Progenitor cell of endocrine pancreas (in vitro differentiated cells): Measurements from ENCODE around the gene ISX. TPM values are rescaled to one million over a fixed set of nuclear protein-coding genes. Genes with fewer than 3 reads are reported as not detected.
A peak's percentile ranks its signal among the peaks of the same experiment; 100 is the strongest.

Experiments
- DNase-seq: peaks from one replicate; pipeline ENCODE4 v3.0.0; 2021; ENCODE audit warnings: low spot score; ENCODE audit not compliant: unreplicated experiment
- H3K27ac Mint-ChIP-seq: 2 replicates; pipeline ENCODE4 v1.8.0; 2021; ENCODE audit warnings: mild to moderate bottlenecking, moderate library complexity, mixed read lengths
- H3K27me3 Mint-ChIP-seq: 2 replicates; pipeline ENCODE4 v1.8.0; 2021; ENCODE audit warnings: mixed read lengths
- H3K36me3 Mint-ChIP-seq: 2 replicates; pipeline ENCODE4 v1.8.0; 2022; ENCODE audit warnings: mixed read lengths; ENCODE audit not compliant: insufficient read depth
- H3K4me1 Mint-ChIP-seq: 2 replicates; pipeline ENCODE4 v1.8.0; 2021; ENCODE audit warnings: low read depth, mixed read lengths
- H3K4me3 Mint-ChIP-seq: 2 replicates; pipeline ENCODE4 v1.8.0; 2021; ENCODE audit warnings: low read depth, mild to moderate bottlenecking, moderate library complexity, mixed read lengths
- H3K9me3 Mint-ChIP-seq: 2 replicates; pipeline ENCODE4 v1.8.0; 2021; ENCODE audit warnings: low read depth, mixed read lengths
- total RNA-seq: library from RNA; stranded (reverse); gene quantifications from 2 replicates; pipeline ENCODE4 v1.2.1, GENCODE V29; 2021
- TF ChIP-seq, protein P1 (sequence below): fragments of 200-600 bp; sonication (generic); IDR thresholded peaks from one replicate; pipeline ENCODE4 v1.5.0; 2021; ENCODE audit warnings: antibody characterized with exemption, mild to moderate bottlenecking; ENCODE audit not compliant: unreplicated experiment

ISX gene
- total RNA-seq, 1 donor from 2014 or later = 8.9 TPM

DNA sequence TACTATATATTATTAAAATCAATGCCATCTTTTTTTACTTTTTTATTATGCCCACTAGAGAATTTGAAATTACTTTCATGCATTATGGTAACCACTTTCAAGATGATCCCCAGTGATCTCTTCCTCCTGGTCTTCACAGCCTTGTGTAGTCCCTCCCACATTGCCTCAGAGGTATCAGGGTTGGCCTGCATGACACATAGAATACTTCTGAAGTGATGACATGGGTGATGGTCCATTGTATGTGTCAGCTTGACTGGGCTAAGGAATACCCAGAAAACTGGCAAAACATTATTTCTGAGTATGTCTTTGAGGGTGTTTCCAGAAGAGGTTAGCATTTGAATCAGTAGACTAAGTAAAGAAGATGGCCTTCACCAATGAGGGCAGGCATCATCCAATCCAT lies 14.2 kb upstream of the ISX start:
- no peak for DNase-seq
- H3K27ac Mint-ChIP-seq = no peak overlapping the region

DNA sequence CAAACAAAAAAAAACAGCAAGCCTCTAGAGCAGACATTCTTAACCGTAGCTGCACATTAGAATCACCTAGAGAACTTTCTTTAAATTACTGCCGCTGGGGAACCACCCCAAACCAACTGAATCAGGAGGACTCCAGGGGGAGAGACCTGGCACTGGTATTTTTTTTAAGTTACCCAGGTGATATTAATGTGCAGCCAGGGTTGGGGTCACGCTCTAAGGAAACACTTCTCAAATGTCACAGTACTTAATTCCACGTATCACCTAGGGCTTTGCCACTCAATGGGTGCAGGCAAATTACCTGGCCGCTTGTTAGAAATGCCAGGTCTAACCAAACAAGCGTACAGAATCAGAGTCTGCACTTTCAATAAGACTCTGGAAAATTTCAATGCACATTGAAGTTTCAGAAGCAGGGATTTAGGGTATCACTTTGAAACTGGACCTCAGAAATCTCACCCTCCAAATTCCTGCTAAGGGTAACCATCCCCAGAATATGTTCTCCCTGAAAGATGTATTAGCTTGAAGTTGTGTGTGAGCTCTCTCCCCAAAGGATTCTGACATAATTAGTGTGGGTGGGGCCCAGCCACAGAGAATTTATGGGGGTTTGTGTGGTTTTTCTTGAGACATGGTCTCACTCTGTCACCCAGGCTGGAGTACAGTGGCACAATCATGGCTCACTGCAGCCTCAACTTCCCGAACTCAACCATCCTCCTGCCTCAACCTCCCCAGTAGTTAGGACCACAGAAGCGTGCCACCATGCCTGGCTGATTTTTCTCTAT lies 12.7 kb upstream of the ISX start:
- Mint-ChIP-seq H3K27me3 (no peaks in the 10 kb centered on the region), H3K4me3 (peak overlapping the region; percentile 7), H3K4me1 (peaks cover 14% of the 10 kb centered on the region), H3K36me3 (no peaks in the 10 kb centered on the region), H3K27ac (peak overlapping the region; percentile 87), H3K9me3 (peaks cover 20% of the 10 kb centered on the region)
- TF ChIP-seq, protein P1, sequence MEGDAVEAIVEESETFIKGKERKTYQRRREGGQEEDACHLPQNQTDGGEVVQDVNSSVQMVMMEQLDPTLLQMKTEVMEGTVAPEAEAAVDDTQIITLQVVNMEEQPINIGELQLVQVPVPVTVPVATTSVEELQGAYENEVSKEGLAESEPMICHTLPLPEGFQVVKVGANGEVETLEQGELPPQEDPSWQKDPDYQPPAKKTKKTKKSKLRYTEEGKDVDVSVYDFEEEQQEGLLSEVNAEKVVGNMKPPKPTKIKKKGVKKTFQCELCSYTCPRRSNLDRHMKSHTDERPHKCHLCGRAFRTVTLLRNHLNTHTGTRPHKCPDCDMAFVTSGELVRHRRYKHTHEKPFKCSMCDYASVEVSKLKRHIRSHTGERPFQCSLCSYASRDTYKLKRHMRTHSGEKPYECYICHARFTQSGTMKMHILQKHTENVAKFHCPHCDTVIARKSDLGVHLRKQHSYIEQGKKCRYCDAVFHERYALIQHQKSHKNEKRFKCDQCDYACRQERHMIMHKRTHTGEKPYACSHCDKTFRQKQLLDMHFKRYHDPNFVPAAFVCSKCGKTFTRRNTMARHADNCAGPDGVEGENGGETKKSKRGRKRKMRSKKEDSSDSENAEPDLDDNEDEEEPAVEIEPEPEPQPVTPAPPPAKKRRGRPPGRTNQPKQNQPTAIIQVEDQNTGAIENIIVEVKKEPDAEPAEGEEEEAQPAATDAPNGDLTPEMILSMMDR = no peak
- no peak for DNase-seq

More for the DNA sequence above, 14.2 kb upstream of the ISX start:
- peaks cover 20% of the 10 kb centered on the region for H3K4me1 Mint-ChIP-seq
- peaks cover 20% of the 10 kb centered on the region for H3K9me3 Mint-ChIP-seq
- no peaks in the 10 kb centered on the region for H3K27me3 Mint-ChIP-seq
- H3K4me3 Mint-ChIP-seq = no peak overlapping the region
- TF ChIP-seq, protein P1 = no peak
- H3K36me3 Mint-ChIP-seq = no peaks in the 10 kb centered on the region

- Mint-ChIP-seq H3K27ac (no peak overlapping the region), H3K4me1 (peaks cover 16% of the 10 kb centered on the region), H3K36me3 (no peaks in the 10 kb centered on the region), H3K4me3 (no peak overlapping the region), H3K27me3 (no peaks in the 10 kb centered on the region), H3K9me3 (peaks cover 16% of the 10 kb centered on the region)
- TF ChIP-seq, protein P1 = no peak
- DNase-seq = no peak
Observed at GRCh38 chr22:35054064-35054463, 11.9 kb upstream of the ISX start.

- Mint-ChIP-seq H3K27me3 (no peaks in the 10 kb centered on the region), H3K4me3 (no peak overlapping the region), H3K9me3 (peaks cover 7% of the 10 kb centered on the region), H3K4me1 (peaks cover 16% of the 10 kb centered on the region), H3K36me3 (no peaks in the 10 kb centered on the region), H3K27ac (no peak overlapping the region)
- DNase-seq = no peak
- TF ChIP-seq, protein P1 = no peak
Observed at GRCh38 chr22:35056486-35056885, 9.5 kb upstream of the ISX start.

- TF ChIP-seq, protein P1 = no peak
- Mint-ChIP-seq H3K4me3 (no peak overlapping the region), H3K4me1 (peaks cover 16% of the 10 kb centered on the region), H3K27ac (no peak overlapping the region), H3K27me3 (no peaks in the 10 kb centered on the region), H3K36me3 (no peaks in the 10 kb centered on the region), H3K9me3 (peaks cover 7% of the 10 kb centered on the region)
- no peak for DNase-seq
Observed at GRCh38 chr22:35057155-35057554, 8.8 kb upstream of the ISX start.
